Fibroblast of villous mesenchyme (primary cell): ENCODE results near the gene YPEL5. TPM values are rescaled to one million over a fixed set of nuclear protein-coding genes. Genes with fewer than 3 reads are reported as not detected.
A peak's percentile ranks its signal among the peaks of the same experiment; 100 is the strongest.

Experiments used
- DNase-seq: peaks from one replicate; pipeline ENCODE4 v3.0.0-alpha.2; 2010; ENCODE audit warnings: low read depth
- H3K4me3 ChIP-seq: 2 replicates; pipeline ENCODE4 v1.5.1; 2011; ENCODE audit warnings: low read depth, mild to moderate bottlenecking, low read length
- total RNA-seq: library from RNA; depleted of rRNA; stranded (reverse); fragments of >200 nt; gene quantifications from 2 replicates; pipeline ENCODE4 v1.2.3, GENCODE V29; 2012
- TF ChIP-seq, protein P1 (sequence below): IDR thresholded peaks from 2 replicates; pipeline ENCODE4 v1.5.1; 2012; ENCODE audit warnings: low read depth, mild to moderate bottlenecking, low read length; ENCODE audit not compliant: insufficient read depth

The YPEL5 gene
- total RNA-seq, 1 donor, result 66.1 TPM

DNA sequence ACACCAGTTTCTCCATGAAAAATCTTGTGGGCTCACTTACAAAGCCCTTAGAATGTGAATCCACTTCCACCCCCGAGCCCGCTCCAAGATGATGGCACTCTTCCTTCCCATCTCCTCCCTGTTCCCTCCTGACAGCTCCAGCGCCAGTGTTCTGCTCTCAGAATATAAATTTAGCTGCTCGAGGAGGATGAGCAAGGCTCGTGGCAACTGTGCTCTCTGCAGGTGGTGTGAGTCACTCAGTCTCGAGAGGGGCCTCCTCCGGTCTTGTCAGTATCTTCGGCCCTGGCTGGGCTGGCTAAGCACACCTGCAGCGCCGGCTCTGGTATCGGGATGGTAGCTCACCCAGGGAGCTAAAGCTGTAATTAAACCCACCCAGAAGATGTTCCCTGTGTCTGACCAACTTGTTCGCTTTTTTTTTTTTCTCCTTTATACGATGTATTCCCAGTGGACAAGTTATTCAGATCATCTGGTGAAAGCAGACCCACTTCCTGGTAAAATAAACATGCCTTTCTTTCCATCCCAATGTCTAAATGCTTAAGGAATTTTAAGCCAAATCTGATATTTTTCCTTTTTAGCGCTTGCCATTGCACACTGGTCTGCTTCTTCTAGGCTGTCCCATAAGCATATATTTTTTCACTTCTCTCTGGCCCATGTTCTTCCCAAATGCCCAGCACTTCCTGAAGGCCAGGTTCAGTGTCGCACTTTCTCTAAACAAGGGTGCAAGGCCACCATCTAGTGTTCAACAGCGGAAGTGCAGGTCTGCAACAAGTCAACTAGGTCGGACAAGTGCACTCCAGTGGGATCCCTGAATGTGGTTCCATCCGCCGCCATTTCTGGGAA lies 31.4 kb upstream of the YPEL5 start:
- DNase-seq, result peak; percentile 81
- TF ChIP-seq, protein P1, sequence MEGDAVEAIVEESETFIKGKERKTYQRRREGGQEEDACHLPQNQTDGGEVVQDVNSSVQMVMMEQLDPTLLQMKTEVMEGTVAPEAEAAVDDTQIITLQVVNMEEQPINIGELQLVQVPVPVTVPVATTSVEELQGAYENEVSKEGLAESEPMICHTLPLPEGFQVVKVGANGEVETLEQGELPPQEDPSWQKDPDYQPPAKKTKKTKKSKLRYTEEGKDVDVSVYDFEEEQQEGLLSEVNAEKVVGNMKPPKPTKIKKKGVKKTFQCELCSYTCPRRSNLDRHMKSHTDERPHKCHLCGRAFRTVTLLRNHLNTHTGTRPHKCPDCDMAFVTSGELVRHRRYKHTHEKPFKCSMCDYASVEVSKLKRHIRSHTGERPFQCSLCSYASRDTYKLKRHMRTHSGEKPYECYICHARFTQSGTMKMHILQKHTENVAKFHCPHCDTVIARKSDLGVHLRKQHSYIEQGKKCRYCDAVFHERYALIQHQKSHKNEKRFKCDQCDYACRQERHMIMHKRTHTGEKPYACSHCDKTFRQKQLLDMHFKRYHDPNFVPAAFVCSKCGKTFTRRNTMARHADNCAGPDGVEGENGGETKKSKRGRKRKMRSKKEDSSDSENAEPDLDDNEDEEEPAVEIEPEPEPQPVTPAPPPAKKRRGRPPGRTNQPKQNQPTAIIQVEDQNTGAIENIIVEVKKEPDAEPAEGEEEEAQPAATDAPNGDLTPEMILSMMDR, result peak; percentile 99
- no peak overlapping the region for H3K4me3 ChIP-seq

DNA sequence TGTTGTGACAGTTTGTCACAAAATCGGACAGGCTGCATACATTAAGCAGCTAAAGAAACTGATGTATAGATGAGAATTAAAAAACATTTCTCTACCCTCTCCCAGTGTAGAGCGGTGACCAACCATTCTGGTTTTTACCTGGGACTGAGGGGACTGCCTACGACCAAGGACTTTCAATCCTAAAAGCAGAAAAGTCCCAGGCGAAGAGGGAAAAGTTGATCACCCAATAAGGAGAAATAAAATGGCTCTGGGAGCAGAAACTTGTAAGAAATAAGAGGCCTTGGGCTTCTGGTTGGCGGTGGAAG lies 30.9 kb upstream of the YPEL5 start:
- TF ChIP-seq, protein P1, result no peak
- no peak for DNase-seq

DNA sequence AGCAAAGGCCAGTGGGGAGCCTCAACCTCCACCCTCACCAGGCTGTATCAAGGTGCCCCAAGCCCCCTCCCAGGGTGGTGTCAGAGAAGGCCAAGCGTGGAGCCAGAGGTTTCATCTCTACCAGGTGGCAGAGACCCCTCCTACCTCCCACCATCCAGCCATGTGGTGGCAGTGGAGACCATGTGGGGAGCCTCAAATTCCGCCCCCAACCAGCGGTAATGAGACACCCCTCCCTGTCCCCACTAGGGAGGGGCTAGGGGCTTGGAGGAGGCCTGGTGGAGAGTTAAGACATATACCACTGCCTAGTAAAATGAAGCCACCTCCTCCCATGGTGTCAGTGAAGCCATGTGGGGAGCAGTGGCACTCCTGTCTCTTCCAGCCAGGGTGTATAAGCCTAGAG lies 24.4 kb upstream of the YPEL5 start:
- no peak for DNase-seq
- TF ChIP-seq, protein P1, result no peak

More for the DNA sequence above, 30.9 kb upstream of the YPEL5 start:
- H3K4me3 ChIP-seq, result no peak overlapping the region

DNA sequence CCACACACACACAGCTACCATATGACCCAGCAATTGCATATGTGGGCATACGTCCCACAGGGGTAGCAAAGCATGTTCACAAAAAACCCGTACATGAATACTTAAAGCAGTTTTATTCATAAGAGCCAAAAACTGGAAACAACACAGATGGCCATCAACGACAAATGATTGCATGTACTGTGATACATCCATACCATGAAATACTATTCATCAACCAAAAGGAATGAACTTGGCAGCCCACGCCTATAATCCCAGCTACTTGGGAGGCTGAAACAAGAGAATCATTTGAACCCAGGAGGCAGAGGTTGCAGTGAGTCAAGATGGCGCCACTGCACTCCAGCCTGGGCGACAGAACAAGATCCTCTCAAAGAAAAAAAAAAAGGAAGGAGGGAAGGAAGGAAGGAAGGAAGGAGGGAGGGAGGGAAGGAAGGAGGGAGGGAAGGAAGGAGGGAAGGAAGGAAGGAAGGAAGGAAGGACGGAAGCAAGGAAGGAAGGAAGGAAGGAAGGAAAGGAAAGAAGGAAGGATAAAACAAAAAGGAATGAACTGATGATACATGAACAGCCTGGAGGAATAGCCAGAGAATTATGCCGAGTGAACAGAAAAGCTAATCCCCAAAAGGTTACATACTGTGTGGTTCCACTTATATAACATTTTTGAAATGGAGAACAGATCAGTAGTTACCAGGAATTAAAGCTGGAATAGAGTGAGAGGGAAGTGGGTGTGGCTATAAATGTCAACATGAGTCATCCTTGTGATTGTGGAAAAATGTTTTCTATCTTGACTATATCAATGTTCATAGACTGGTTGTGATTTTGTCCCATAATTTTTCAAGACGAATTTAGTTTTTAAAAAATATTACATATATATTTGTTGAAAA lies 19.6 kb upstream of the YPEL5 start:
- H3K4me3 ChIP-seq, result no peak overlapping the region
- no peak for DNase-seq
- TF ChIP-seq, protein P1, result no peak

More for the DNA sequence above, 24.4 kb upstream of the YPEL5 start:
- no peak overlapping the region for H3K4me3 ChIP-seq

DNA sequence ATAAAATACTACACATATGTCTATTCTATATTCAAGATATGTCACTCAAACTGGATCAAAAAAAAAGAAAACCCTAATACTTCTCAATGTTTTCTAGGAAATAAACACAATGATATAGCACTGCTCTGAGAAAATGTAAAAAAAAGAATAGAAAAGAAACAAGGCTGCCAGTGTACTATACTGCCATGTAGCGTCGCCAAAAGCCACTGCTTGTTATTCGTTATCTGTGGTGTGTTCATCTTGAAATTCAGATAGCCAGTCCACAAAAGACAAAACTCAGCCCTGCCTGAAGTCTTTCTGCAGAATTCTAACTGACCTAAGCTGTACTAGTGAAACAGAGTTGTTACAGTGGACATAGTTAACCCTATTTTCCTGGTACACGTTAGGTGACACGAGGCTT lies 12.2 kb upstream of the YPEL5 start:
- TF ChIP-seq, protein P1, result no peak
- no peak for DNase-seq

DNA sequence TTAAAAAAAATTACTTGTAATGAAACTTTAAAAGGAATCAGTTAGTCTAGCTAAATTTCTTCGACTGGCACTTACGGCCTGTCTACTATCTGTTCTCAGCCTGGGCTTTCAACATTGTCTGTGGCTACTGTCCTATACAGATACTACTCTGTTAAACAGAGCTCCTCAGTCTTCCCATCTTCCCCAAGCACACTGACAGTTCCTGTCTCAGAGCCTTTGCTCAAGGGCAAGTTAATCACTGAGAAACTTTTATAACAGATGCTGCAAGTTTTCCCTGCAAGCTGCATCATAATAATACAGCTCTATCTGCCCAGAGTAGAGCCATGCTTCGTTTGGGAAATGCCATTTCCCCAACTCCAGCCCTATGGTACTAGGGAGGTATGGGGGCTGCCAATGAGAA lies 11.3 kb upstream of the YPEL5 start:
- H3K4me3 ChIP-seq, result no peak overlapping the region
- no peak for DNase-seq
- TF ChIP-seq, protein P1, result no peak

More for the DNA sequence above, 12.2 kb upstream of the YPEL5 start:
- no peak overlapping the region for H3K4me3 ChIP-seq
